SK-N-SH (cell line): ENCODE results near the gene CDC16.

Experiments used
- NRF1 ChIP-seq: IDR thresholded peaks from 2 replicates; pipeline ENCODE4 v1.6.1; 2012; ENCODE audit warnings: low read depth, mild to moderate bottlenecking, low read length
- TF ChIP-seq, protein P1 (sequence below): fragments of 200-600 bp; sonication (generic); IDR thresholded peaks from 2 replicates; pipeline ENCODE4 v1.6.1; 2017; ENCODE audit warnings: antibody characterized with exemption, mild to moderate bottlenecking, moderate library complexity

GRCh38 chr13:114279758-114280355, 45.2 kb downstream of the CDC16 start:
- no peak for TF ChIP-seq NRF1
- TF ChIP-seq, protein P1, sequence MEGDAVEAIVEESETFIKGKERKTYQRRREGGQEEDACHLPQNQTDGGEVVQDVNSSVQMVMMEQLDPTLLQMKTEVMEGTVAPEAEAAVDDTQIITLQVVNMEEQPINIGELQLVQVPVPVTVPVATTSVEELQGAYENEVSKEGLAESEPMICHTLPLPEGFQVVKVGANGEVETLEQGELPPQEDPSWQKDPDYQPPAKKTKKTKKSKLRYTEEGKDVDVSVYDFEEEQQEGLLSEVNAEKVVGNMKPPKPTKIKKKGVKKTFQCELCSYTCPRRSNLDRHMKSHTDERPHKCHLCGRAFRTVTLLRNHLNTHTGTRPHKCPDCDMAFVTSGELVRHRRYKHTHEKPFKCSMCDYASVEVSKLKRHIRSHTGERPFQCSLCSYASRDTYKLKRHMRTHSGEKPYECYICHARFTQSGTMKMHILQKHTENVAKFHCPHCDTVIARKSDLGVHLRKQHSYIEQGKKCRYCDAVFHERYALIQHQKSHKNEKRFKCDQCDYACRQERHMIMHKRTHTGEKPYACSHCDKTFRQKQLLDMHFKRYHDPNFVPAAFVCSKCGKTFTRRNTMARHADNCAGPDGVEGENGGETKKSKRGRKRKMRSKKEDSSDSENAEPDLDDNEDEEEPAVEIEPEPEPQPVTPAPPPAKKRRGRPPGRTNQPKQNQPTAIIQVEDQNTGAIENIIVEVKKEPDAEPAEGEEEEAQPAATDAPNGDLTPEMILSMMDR: no peak
